IPS DF 19.7 (cell line): ENCODE results near the gene ERO1A.
"Not testable (repeated sequence)": the region's sequence is repeated elsewhere in the genome, so short reads cannot be mapped to it uniquely, and the experiment has no call there.

Source experiments
- DNase-seq: peaks from one replicate; pipeline ENCODE4 v3.0.0-alpha.2; 2013; ENCODE audit warnings: low read depth, low spot score

The ERO1A gene

DNA sequence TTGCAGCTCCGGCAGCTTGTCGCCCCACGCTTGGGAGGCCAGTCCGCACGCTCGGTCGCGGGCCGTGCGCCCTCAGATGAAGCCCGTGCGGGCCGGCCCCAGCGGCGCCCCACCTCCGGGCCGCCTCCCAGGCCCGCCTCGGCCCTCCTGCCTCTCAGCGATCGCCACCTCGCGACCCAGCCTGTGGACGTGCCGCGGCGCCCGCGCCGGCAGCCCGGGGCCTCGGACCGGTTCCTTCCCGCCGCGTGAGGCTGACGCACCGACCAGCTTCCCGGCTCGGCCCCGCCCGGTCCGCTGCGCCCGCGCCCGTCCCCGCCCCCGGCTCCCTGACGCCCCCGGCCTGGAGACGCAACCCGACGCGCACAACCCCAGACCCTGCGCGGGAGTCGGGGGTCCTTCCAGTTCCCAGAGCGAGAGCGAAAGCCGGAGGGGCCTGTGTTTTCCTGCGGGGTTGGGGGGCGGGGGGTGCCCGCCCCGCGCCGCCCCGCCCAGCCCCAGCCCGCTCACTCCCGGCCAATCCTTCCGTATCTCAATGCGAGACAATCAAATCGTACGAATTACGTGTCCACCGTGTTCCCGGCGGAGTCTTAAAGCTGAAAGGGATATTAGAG, at the start of gene ERO1A:
Gene ERO1A (minus strand): TSS at position 78 of the 611 bp plus-strand sequence. CDS start 77 bp downstream, at position 1.
- no peak for DNase-seq

GRCh38 chr14:52741865-52742264, 46.5 kb upstream of the ERO1A start:
- DNase-seq: no peak

GRCh38 chr14:52740751-52741150, 45.4 kb upstream of the ERO1A start:
- no peak for DNase-seq

DNA sequence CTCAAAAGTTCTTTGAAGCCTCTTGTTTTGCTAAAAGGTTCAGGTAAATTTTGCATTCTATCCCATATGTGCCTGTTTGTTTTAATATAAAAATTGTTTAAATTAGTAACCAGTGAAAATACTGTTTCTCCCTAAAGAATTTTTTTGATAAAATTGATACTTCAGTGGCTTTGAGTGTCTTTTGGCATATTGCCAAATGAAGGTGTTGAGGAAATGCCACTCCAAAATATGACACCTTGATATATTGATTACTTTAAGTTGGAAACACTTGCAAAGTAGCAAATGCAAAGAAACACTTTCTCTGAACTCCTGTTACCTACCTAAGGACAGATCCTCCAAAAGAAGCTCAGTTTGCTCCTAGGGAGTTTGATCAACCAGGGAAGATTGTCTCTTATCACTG, 43.1 kb upstream of the ERO1A start:
- no peak for DNase-seq

DNA sequence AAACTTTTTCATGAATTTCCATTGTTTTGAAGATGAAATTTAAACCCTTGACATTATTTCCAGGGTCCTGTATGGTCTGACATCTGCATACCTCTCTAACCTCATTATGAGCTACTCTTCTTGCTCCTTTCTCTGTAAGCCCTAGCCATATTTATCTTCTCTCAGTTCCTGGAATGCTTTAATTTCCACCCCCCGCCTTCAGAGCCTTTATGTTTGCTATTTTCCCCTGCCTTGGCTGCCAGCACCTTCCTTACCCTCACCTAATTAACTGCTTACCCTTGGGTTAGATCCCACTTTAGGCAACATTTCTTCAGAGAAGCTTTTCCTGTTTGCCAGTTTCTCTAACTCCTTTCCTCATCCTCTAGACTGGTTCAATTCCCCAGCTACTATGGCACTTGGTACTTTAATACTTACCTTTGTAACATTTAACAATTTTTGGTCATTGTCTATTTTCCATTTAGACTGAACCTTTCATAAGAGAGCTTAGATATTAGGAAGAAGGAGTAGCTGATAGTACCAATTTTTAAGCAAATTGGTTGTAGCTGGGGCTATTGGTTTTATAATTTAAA, 40.6 kb upstream of the ERO1A start:
- DNase-seq: no peak

DNA sequence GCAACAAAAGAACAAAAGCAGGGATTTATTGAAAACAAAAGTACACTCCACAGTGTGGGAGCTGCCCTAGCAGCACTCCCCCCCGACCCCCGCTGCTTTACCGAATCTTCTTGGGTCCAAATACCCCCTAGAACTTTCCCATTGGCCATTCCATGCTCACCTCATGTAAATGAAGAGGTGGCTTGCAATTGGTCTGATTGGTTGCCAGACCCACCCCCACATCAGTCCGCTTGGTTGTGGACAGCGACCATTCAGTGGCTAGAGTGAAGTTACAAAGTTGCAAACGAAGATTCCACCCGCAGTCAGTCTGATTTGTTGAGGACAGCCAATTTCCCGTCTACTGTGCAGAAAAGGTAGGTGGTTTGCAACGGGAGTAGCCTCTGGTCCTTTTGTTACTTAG, 38.5 kb upstream of the ERO1A start:
- DNase-seq: no peak

DNA sequence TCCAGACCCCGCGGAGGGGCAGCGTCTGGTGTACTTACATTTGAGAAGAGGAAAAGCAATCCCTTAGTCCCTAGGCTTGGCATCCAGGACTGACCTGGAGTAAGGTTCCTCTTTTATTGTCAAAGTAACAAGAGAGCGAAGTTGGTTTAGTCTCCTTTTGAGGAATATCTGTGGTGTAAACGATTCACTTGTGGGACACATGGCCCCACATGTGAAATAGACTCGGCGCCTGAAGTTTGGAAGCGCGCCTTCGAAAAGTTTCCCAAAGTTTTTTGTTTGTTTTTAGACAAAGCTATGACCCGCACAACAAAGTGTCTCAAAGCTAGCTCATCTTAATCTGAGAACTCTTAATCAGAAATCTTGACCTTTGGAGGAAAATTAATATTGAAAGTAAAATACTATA, 35.4 kb upstream of the ERO1A start:
- no peak for DNase-seq

GRCh38 chr14:52729925-52730708, 34.8 kb upstream of the ERO1A start, which contains the start of gene STYX:
Gene STYX (plus strand): TSS chr14:52730166. CDS start chr14:52730475, 309 bp downstream.
- peak; percentile 91 for DNase-seq

GRCh38 chr14:52729585-52729924, 34.2 kb upstream of the ERO1A start:
- DNase-seq: no peak

DNA sequence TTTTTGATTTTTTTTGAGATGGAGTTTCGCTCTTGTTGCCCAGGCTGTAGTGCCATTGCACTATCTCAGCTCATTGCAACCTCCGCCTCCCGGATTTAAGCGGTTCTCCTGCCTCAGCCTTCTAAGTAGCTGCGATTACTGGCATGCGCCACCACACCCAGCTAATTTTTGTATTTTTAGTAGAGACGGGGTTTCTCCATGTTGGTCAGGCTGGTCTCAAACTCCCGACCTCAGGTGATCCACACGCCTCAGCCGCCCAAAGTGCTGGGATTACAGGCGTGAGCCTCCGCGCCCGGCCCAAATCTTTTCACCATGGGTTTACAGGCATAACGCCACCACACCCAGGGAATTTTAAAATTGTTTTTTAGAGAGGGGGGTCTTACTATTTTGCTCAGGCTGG, 33.7 kb upstream of the ERO1A start:
- DNase-seq: not testable (repeated sequence)

- DNase-seq: not testable (repeated sequence)
These were observed 32.2 kb upstream of the ERO1A start for GRCh38 chr14:52727509-52727908.

- no peak for DNase-seq
These were observed 28.9 kb upstream of the ERO1A start for GRCh38 chr14:52724360-52724644.

DNA sequence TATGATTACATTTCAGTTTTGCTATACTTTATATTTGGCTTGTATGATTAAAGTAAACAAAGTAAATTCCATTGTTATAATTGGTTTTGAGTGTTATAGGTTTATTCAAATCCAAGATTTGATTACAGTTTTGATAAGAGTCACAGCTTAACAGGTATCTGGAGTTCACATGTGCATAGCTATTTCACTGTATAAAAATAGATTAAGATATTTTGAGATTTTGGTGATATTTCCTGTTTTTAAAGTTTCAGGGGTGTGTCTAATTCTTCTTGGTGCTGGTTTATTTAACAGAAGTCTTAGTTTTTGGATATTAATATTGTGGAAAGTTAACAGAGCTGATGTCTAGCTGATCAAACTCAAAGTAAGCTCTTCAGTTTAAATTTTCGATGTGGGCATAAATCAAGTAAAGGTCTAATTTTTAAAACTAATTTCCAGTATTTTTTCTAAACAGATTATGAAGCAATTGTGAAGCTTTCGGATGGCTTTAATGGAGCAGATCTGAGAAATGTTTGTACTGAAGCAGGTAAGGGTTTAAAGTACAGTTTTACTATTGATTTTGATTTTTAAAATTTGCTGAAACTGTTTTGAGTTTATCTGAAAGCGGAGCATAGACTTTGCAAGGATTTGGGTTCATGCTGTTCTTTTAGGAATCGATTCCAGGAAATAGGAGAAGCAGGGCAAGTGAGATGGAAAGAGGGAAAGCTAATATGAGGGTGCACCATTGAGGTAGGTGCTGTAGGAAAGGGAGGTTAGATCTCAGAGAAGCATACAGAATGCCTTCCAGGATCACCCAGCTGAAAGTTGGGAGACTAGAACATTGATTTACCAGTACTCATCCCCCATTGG, 28.4 kb upstream of the ERO1A start:
- DNase-seq: no peak

DNA sequence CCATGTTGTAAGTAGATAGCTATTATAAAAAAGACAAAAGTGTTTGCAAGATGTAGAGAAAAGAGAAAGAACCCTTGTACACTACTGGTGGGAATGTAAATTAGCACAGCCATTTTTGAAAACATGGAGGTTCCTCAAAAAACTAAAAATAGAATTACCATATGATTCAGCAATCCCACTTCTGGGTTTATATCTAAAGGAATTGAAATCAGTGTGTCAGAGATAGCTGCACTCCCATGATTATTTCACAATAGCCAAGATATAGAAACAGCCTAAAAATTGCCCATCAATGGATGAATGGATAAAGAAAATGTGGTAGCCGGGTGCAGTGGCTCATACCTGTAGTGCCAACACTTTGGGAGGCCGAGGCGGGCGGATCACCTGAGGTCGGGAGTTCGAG, 20.8 kb upstream of the ERO1A start:
- DNase-seq: no peak

DNA sequence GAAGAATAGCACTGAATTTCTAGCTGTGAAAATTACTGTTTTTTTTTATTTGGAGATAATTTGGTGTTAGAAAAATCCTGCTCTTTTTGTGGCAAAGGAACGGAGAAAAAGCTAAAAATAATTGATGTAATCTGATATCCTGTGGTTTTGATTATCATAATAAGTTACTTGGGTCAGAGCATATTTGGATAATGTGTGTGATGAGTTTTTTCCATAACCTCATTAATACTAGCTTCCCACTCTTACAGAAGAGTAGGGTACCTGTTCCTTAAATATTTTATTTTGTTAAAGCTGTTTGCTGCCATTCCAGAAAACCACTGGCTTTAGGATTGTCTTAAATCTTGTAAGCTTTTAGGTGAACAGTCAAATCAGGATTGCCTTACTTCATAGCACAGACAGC, 16.3 kb upstream of the ERO1A start:
- no peak for DNase-seq

DNA sequence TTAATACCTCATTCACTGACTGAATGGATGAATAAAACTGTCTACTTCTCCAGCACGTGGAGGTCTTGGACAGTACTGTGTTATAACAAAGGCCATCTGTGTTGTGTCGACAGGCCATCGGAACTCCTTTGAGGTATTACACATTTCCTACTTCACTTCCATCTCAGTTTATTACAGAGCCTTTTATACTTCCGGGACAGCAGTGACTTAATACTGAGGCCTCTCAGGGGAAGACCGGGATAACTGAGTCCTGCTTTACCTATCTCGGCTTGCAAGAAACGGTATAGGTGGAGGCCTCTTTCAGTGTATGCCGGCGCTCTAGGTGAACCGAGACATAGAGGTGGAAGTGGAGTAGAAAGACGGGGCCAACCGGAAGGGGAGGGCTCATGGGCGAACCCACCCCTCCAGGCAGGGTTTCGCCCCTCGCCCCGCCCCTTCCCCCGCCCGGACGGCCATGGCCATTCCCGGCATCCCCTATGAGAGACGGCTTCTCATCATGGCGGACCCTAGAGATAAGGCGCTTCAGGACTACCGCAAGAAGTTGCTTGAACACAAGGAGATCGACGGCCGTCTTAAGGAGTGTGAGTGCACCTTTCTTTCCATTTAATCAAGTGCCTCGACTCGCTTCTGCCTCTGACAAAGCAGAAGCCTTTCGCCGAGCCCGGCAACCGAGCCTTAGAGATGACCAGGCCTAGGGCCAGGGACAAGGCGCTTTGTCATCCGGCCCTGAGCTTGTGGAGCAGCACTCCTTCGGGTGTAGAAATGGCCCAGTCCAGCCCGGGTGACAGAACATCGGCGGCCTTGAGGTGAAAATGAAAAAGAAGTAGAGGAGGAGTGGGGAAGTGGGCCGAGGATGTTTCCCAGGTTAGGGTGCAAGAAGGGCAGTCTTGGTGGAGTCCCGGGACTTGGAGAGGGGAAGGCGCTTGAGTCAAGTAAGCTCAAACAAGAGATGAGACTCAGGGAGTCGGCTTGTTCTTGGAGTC, 11.7 kb upstream of the ERO1A start, which contains the start of gene PSMC6:
Gene PSMC6 (plus strand): TSS at position 477 of the 983 bp plus-strand sequence. CDS start 20 bp downstream, at position 497.
- no peak for DNase-seq

GRCh38 chr14:52706286-52706685, 10.9 kb upstream of the ERO1A start:
- no peak for DNase-seq

- no peak for DNase-seq
These were observed 8.3 kb upstream of the ERO1A start for GRCh38 chr14:52703664-52704063.

DNA sequence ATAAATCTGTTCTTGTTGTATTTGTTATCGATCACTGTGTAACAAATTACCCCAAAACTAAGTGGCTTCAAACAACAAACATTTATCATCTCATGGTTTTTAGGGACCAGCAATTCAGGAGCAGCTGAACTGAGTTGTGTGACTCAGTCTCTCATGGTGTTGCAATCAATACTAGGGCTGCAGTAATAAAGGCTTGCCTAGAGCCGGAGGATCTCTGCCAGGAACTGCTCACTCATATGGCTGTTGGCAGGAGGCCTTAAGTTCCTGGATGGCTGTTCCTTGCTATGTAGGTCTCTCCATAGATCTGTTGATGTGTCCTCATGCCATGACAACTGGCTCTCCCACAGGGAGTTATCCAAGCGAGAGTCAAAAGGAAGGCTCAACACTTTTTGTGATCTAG, 7.9 kb upstream of the ERO1A start:
- DNase-seq: no peak

DNA sequence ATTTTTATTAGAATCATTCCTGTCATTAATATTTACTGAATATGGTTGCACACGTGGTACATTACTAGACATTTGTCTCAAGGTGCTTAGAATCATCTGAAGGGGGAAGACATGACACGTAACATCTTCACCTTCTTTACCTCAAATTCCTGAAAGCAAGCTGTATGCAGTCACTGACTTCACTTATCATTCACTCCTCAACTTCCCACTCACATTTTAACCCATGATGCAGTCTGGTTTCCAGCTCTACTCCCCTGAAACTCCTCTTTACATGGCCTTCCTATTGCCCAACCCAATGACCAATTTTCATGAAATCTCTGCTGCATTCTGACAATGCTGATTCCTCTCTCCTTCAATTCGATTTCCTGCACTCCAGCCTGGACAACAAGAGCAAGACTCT, 5.9 kb upstream of the ERO1A start:
- no peak for DNase-seq

- DNase-seq: no peak
These were observed 5.4 kb upstream of the ERO1A start for GRCh38 chr14:52700701-52701172.
